Measurements from ENCODE around the gene C1S.

DNA sequence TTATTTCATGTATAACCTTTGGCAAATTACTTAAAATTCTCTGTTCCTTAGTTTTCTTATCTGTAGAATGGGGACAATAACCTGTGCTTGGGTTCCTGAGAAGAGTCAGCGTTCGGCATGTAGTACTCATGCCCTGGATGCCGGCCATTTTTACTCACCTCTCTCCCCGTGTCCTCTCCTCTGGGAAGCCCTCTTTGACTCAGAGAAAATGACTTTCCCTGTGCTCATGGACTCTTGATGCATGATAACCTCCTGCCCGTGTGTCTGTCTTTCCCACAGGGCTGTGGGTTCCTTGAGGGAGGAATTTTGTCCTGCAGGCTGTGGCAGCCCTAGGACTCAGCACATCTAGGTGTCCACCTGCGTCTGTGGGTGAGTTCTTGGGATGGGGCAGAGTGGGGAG, 54.3 kb downstream of the C1S start:
- no peak for TF ChIP-seq YY1 (IDR thresholded peaks at IDR 0.05; ENCODE audit: low read depth)
- TF ChIP-seq, protein P1, sequence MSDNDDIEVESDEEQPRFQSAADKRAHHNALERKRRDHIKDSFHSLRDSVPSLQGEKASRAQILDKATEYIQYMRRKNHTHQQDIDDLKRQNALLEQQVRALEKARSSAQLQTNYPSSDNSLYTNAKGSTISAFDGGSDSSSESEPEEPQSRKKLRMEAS (IDR thresholded peaks at IDR 0.05) = no peak
- no peak for TF ChIP-seq FOXM1 (IDR thresholded peaks at IDR 0.05; ENCODE audit: borderline replicate concordance, low read depth)
